Upper lobe of right lung (tissue), 1 donor: Measurements from ENCODE around the gene PHKA2. TPM values are rescaled to one million over a fixed set of nuclear protein-coding genes. Genes with fewer than 3 reads are reported as not detected.

Experiments
- ATAC-seq: fragments of 200-7000 bp; cut with Tn5 transposase; one replicate; pipeline ENCODE4 v1.9.1; 2020; ENCODE audit warnings: mild to moderate bottlenecking, moderate library complexity
- DNase-seq: peaks from one replicate; pipeline ENCODE4 v3.0.0-alpha.2; 2020
- H3K27ac ChIP-seq: fragments of 200-600 bp; one replicate; pipeline ENCODE4 v1.8.0; 2022
- H3K27me3 ChIP-seq: fragments of 200-600 bp; one replicate; pipeline ENCODE4 v1.8.0; 2022; ENCODE audit warnings: mild to moderate bottlenecking
- H3K36me3 ChIP-seq: fragments of 200-600 bp; one replicate; pipeline ENCODE4 v1.8.0; 2022
- H3K4me1 ChIP-seq: fragments of 200-600 bp; one replicate; pipeline ENCODE4 v1.8.0; 2022
- H3K4me3 ChIP-seq: fragments of 200-600 bp; one replicate; pipeline ENCODE4 v1.8.0; 2022; ENCODE audit warnings: mild to moderate bottlenecking
- H3K9me3 ChIP-seq: fragments of 200-600 bp; one replicate; pipeline ENCODE4 v1.8.0; 2022
- intact Hi-C: fragments of 100-400 bp; cut with DNase I; formaldehyde crosslinking; loops from one replicate; pipeline ENCODE4 v1.11.0; 2022
- total RNA-seq: library from RNA; stranded (reverse); fragmentation: NEBNext Ultra II Directional; extraction: Animal tissue kit (Norgen Biotek cat#: 25700); gene quantifications from one replicate; pipeline ENCODE4 v1.2.1, GENCODE V29; 2021
- TF ChIP-seq, protein P1 (sequence below): fragments of 200-600 bp; IDR thresholded peaks from one replicate; pipeline ENCODE4 v1.8.0; 2022; ENCODE audit warnings: antibody characterized with exemption
- donor health status: DM: no; HTN: yes; CAD: no; lungs with severe emphysema.

The PHKA2 gene
- total RNA-seq, 1 donor from 2014 or later, result 25.5 TPM

- Histone ChIP-seq H3K4me1 (no peaks in the 10 kb centered on the region), H3K27ac (no peak overlapping the region), H3K9me3 (no peaks in the 10 kb centered on the region), H3K4me3 (no peak overlapping the region), H3K27me3 (no peaks in the 10 kb centered on the region), H3K36me3 (no peaks in the 10 kb centered on the region)
- intact Hi-C loops, result no loop called here
- DNase-seq, result no peak
- TF ChIP-seq, protein P1, sequence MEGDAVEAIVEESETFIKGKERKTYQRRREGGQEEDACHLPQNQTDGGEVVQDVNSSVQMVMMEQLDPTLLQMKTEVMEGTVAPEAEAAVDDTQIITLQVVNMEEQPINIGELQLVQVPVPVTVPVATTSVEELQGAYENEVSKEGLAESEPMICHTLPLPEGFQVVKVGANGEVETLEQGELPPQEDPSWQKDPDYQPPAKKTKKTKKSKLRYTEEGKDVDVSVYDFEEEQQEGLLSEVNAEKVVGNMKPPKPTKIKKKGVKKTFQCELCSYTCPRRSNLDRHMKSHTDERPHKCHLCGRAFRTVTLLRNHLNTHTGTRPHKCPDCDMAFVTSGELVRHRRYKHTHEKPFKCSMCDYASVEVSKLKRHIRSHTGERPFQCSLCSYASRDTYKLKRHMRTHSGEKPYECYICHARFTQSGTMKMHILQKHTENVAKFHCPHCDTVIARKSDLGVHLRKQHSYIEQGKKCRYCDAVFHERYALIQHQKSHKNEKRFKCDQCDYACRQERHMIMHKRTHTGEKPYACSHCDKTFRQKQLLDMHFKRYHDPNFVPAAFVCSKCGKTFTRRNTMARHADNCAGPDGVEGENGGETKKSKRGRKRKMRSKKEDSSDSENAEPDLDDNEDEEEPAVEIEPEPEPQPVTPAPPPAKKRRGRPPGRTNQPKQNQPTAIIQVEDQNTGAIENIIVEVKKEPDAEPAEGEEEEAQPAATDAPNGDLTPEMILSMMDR, result no peak
- no peak for ATAC-seq
These were observed 12.4 kb downstream of the PHKA2 start for GRCh38 chrX:18971506-18971905.

- DNase-seq (no peak), ATAC-seq (no peak)
- Histone ChIP-seq H3K4me3 (no peak overlapping the region), H3K9me3 (no peaks in the 10 kb centered on the region), H3K36me3 (no peaks in the 10 kb centered on the region), H3K27me3 (no peaks in the 10 kb centered on the region), H3K27ac (no peak overlapping the region), H3K4me1 (no peaks in the 10 kb centered on the region)
- TF ChIP-seq, protein P1, result no peak
- intact Hi-C loops, result no loop called here
These were observed 13.4 kb downstream of the PHKA2 start for GRCh38 chrX:18970465-18970864.

- Histone ChIP-seq H3K4me3 (no peak overlapping the region), H3K27me3 (no peaks in the 10 kb centered on the region), H3K27ac (no peak overlapping the region), H3K9me3 (no peaks in the 10 kb centered on the region), H3K36me3 (no peaks in the 10 kb centered on the region), H3K4me1 (no peaks in the 10 kb centered on the region)
- intact Hi-C loops, result no loop called here
- TF ChIP-seq, protein P1, result no peak
- DNase-seq (no peak), ATAC-seq (no peak)
These were observed 17.3 kb downstream of the PHKA2 start for GRCh38 chrX:18966624-18967023.

DNA sequence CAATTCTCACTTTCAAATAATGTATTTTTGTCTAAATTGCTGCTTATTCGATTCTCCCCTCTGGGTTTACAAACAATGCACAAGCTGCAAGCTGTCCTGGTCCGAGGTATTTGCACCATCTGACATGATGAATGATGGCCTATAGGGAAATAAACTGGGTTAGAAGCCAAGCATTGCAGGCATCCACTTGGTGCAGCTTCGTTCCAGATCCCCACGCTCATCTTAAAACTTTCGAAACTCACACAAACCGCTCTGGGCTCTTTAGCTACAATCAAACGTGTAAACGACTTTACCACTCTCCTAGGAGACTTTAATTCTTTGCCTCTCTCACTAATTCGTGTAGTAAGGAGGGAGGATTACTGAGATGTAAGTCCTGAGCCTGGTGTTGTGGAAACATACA is 19.0 kb downstream of the PHKA2 start:
- TF ChIP-seq, protein P1, result no peak
- H3K27ac ChIP-seq, result no peak overlapping the region
- DNase-seq (no peak), ATAC-seq (no peak)
- H3K36me3 ChIP-seq, result no peaks in the 10 kb centered on the region
- intact Hi-C loops, result no loop called here
- H3K9me3 ChIP-seq, result no peaks in the 10 kb centered on the region
- H3K4me3 ChIP-seq, result no peak overlapping the region
- no peaks in the 10 kb centered on the region for H3K4me1 ChIP-seq
- H3K27me3 ChIP-seq, result no peaks in the 10 kb centered on the region

DNA sequence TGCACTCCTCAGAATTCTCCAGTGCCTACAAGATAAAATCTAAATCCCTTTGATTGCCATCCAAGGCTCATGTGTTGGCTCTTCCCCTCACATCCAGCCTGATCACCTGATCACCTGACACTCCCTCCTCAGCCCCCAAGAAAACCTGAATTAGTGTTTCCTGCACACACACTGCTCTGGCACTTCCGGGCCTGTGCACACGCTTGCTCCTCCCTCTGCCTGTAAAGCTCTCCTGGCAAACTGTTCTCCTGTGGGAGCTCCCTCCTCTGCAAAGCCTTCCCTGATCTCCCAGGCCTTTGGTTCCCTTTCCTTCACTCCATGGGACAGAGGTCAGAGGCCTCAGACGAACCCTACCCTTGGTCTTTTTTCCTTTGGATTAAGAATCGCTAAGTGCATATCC is 19.9 kb downstream of the PHKA2 start:
- intact Hi-C loops, result no loop called here
- H3K27me3 ChIP-seq, result no peaks in the 10 kb centered on the region
- ATAC-seq (no peak), DNase-seq (no peak)
- H3K36me3 ChIP-seq, result no peaks in the 10 kb centered on the region
- H3K4me3 ChIP-seq, result no peak overlapping the region
- H3K9me3 ChIP-seq, result no peaks in the 10 kb centered on the region
- H3K4me1 ChIP-seq, result no peaks in the 10 kb centered on the region
- no peak overlapping the region for H3K27ac ChIP-seq
- TF ChIP-seq, protein P1, result no peak

DNA sequence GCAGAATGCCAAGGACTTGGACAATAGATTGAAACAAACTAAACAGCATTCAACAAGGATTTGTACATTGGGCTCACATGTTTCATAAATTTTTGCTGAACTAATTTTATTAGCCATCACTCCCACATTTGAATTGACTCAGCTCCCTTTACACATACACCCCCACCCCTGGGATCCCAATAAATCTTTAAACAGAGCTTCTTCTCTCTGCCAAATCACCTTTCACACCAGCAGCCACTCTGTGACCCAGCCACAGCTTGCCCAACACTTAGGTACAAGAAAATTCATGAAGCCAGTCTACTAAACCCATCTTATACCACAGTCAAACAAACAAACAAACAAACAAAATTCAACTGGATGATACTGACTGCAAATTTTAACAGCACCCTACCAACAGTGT is 21.6 kb downstream of the PHKA2 start:
- Histone ChIP-seq H3K27me3 (no peaks in the 10 kb centered on the region), H3K27ac (no peak overlapping the region), H3K9me3 (no peaks in the 10 kb centered on the region), H3K36me3 (no peaks in the 10 kb centered on the region), H3K4me1 (no peaks in the 10 kb centered on the region), H3K4me3 (no peak overlapping the region)
- no peak for ATAC-seq
- TF ChIP-seq, protein P1, result no peak
- intact Hi-C loops, result no loop called here
- DNase-seq, result no peak
